Psoas muscle (tissue), 8 donors: ENCODE measurements around the gene INSIG1. TPM values are rescaled to one million over a fixed set of nuclear protein-coding genes. Genes with fewer than 3 reads are reported as not detected.

Source experiments
- ATAC-seq, 4 donors: fragments of 200-7000 bp; cut with Tn5 transposase; one replicate each; pipeline ENCODE4 v1.9.1; 2020; ENCODE audit warnings: moderate library complexity in 3 of 4, mild to moderate bottlenecking in 2 of 4
- DNase-seq, 2 donors: peaks; one replicate each; pipeline ENCODE4 v3.0.0-alpha.2; 2020
- H3K27ac ChIP-seq: fragments of 200-600 bp; one replicate; pipeline ENCODE4 v1.8.0; 2022
- H3K27me3 ChIP-seq, 3 donors: fragments of 200-600 bp in 1 of 3; one replicate each; pipeline versions ENCODE4 v1.6.1 to v1.8.0; 2013 to 2022; ENCODE audit warnings: low read length in 2 of 3, mild to moderate bottlenecking in 2 of 3, moderate library complexity in 1 of 3; ENCODE audit not compliant: insufficient read depth in 3 of 3
- H3K36me3 ChIP-seq, 2 donors: fragments of 200-600 bp in 1 of 2; one replicate each; pipeline versions ENCODE4 v1.6.1 to v1.8.0; 2013 to 2022; ENCODE audit warnings: low read depth in 1 of 2, mild to moderate bottlenecking in 1 of 2, moderate library complexity in 1 of 2; ENCODE audit not compliant: insufficient read depth in 1 of 2
- H3K4me1 ChIP-seq: fragments of 200-600 bp; one replicate; pipeline ENCODE4 v1.8.0; 2022
- H3K4me3 ChIP-seq: fragments of 200-600 bp; one replicate; pipeline ENCODE4 v1.8.0; 2022; ENCODE audit warnings: mild to moderate bottlenecking
- H3K9me3 ChIP-seq: fragments of 200-600 bp; one replicate; pipeline ENCODE4 v1.8.0; 2022
- CTCF ChIP-seq: fragments of 200-600 bp; IDR thresholded peaks from one replicate; pipeline ENCODE4 v1.8.0; 2022; ENCODE audit warnings: antibody characterized with exemption
- WGBS, 3 donors: extraction: QIAGEN DNeasy Blood & Tissue Kit; methylation state at CpG; one replicate each; pipeline versions ENCODE4 v1.1.6 to v1.1.7; 2013; 5-methylcytosine and 5-hydroxymethylcytosine counted together
- intact Hi-C, 2 donors: fragments of 100-400 bp; cut with DNase I; formaldehyde crosslinking; loops; one replicate each; pipeline versions ENCODE4 v1.11.0 to v1.14.2; 2022
- polyA plus RNA-seq, 3 donors: library from polyadenylated mRNA; stranded (reverse); fragments of 200-250 nt; gene quantifications; one replicate each; pipeline ENCODE4 v1.2.3, GENCODE V29; 2013
- total RNA-seq, 4 donors: library from RNA; stranded (reverse); fragmentation: NEBNext Ultra II Directional in 2 of 4; extraction: Animal tissue kit (Norgen Biotek cat#: 25700) in 2 of 4; gene quantifications; one replicate each; pipeline versions ENCODE4 v1.2.1 to v1.2.4, GENCODE V29; 2021 to 2023
- donor health status: healthy with polysubstance abuse.
- donor health status: DM: no; HTN: no; CAD: no; lungs with moderate emphysema.
- donor health status: Bipolar disorder and iron deficiency.
- donor health status: healthy.
- donor health status: DM: yes; HTN: yes; CAD: no.
- donor health status: DM: no; HTN: no; CAD: no.
- donor health status: DM: no; HTN: no; CAD: no.
- donor health status: DM: yes; HTN: yes; CAD: no.

INSIG1 gene
- total and polyA plus RNA-seq, 7 donors, result 4.0 to 20.0 (median 7.4) TPM

GRCh38 chr7:155303039-155303593 is 5.4 kb downstream of the INSIG1 start:
- H3K27me3 ChIP-seq, result no peaks in the 10 kb centered on the region
- peaks cover 0 to 39% of the 10 kb centered on the region in 2 donors for H3K36me3 ChIP-seq
- H3K4me3 ChIP-seq, result no peak overlapping the region
- H3K9me3 ChIP-seq, result no peaks in the 10 kb centered on the region
- intact Hi-C loops, result loop anchor here in 1 of 2 donors (5.0 kb wide), 1 partner anchor 39 kb away; no protein-coding TSS in a partner anchor
- ATAC-seq (no peak), DNase-seq (no peak)
- no peak for TF ChIP-seq CTCF
- 79 to 87% (median 83%) methylated on average over 10 of the region's 10 CpGs for WGBS, 3 donors
- H3K27ac ChIP-seq, result no peak overlapping the region
- peaks cover 8% of the 10 kb centered on the region for H3K4me1 ChIP-seq

GRCh38 chr7:155303897-155304296 is 6.2 kb downstream of the INSIG1 start:
- Histone ChIP-seq H3K9me3 (no peaks in the 10 kb centered on the region), H3K4me3 (no peak overlapping the region), H3K4me1 (peaks cover 8% of the 10 kb centered on the region), H3K27me3 (no peaks in the 10 kb centered on the region), H3K27ac (no peak overlapping the region), H3K36me3 (peaks cover 0 to 47% of the 10 kb centered on the region in 2 donors)
- DNase-seq (no peak), ATAC-seq (no peak)
- TF ChIP-seq CTCF, result no peak
- intact Hi-C loops, result loop anchor here in 1 of 2 donors (5.0 kb wide), 1 partner anchor 38 kb away; no protein-coding TSS in a partner anchor
- WGBS, 3 donors, result 94 to 97% (median 94%) methylated on average over 10 of the region's 10 CpGs

- no peaks in the 10 kb centered on the region for H3K4me1 ChIP-seq
- no peak for TF ChIP-seq CTCF
- 91 to 95% (median 95%) methylated on average over 9 of the region's 9 CpGs for WGBS, 3 donors
- peaks cover 0 to 55% of the 10 kb centered on the region in 2 donors for H3K36me3 ChIP-seq
- no peak overlapping the region for H3K27ac ChIP-seq
- H3K9me3 ChIP-seq, result no peaks in the 10 kb centered on the region
- DNase-seq (no peak), ATAC-seq (no peak)
- intact Hi-C loops, result no loop called here
- H3K4me3 ChIP-seq, result no peak overlapping the region
- no peaks in the 10 kb centered on the region for H3K27me3 ChIP-seq
These were observed 7.7 kb downstream of the INSIG1 start for GRCh38 chr7:155305231-155305904.

GRCh38 chr7:155306673-155307470 is 9.2 kb downstream of the INSIG1 start:
- no peak overlapping the region for H3K27ac ChIP-seq

More at GRCh38 chr7:155306673-155307470, 9.2 kb downstream of the INSIG1 start:
- no peak for TF ChIP-seq CTCF
- ATAC-seq (no peak), DNase-seq (no peak)
- peaks cover 0 to 59% of the 10 kb centered on the region in 2 donors for H3K36me3 ChIP-seq
- WGBS, 3 donors, result 79 to 84% (median 81%) methylated on average over 15 of the region's 15 CpGs
- intact Hi-C loops, result no loop called here
- H3K9me3 ChIP-seq, result no peaks in the 10 kb centered on the region
- no peak overlapping the region for H3K4me3 ChIP-seq
- no peaks in the 10 kb centered on the region for H3K27me3 ChIP-seq
- H3K4me1 ChIP-seq, result no peaks in the 10 kb centered on the region
